ENCODE measurements around the gene EBF3.

EBF3 gene

GRCh38 chr10:129971381-129972144 is 7.5 kb upstream of the EBF3 start:
- DNase-seq: no peak

DNA sequence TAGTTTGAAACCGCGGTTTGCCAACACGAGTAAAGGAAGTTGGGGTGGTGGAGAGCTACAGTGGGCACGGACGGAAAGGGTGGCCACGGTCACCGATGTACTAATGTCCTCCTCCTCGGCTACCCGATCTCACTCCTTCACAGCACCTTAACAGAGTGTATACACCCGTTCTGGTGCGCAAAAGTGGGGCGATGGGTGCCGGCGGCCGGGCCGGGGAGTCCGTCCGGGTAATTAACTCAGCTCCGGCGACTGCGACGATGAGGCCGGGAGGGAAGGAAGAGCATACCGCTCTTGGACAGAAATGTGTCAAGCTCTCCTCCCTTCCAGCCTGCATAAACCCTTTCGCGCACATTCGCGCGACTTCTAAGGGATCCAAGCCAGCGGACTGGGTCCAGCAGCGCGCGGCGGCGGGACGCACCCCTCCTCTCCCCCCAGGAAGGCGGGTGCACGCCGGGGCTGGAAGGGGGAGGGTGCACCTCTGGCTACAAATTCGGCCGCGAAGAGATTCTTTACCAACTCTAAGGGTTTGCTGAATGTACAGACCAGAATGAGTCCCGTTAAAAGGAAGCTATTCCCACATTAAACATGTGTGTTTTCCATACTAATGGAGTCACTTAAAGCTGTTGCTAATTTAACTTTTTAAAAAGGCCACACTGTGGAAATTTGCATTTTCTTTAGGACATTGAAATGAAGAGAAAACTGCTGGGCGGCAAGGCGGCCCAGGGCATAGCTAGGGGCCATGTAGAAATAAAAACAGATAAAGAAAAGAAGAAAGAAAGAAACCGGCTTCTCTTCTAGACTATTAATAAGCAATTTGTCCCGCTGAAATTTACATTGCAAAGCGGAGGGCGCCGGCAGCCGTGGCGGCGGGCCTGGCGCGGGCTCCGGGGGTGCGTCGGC is 6.6 kb upstream of the EBF3 start:
- no peak for DNase-seq

DNA sequence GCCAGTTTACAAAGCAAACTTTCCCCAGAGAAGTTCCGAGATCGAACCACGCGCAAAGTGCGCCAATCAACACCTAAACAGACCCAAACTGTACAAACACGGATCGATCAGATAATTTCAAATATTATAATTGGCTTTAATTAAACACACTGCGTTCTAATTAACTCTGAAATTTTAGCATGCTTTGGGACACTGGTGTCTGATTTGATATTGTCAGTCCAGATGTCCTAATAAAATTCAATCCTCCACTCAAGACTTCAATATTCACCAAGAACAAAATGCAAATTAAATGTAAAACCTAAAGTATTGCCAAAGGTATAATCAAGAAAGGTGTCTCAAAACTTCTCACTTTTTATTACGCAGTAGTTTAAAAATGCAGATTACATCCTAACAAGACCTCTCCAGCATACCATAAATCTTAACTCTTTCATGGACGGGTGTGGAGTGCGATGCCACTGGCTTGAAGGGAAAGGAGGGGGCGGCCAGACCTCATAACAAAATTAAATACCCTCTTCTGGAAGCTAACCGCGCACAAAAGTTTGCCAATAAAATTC is 5.9 kb upstream of the EBF3 start:
- no peak for DNase-seq

DNA sequence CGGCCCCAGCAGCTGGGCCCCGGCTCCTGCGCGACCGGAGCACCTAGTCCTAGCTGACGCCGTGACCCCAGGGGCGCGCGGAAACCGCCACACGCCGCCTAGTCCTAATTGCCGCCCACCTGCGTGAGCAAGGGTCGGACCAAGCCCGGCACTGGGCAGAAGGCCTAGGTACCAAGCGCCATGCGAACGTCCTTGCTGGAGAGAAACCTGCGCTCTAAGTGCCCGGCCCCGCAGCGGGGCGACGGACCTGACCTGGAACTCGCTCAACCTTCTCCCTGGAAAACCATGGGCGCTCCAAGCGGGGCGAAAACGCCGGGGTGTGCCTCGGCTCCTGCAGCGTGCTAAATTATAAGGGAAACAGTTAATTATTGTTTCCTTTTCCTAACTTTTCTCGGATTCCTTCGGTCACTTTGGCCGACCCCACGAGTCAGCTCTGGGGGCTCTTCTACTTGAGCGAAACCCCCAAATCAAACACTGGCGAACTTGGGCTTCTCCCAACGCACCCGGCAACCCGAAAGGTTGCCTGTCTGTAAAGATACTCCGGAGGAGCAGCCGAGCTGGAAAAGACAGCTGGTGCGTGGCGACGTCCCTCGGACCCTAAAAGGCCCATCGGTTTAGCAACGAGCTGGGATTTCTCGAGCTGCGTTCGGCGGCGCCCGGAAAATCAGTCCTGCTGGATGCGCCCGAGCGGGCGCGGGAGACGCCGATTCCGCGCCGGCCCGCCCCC is 5.3 kb upstream of the EBF3 start:
- no peak for DNase-seq

DNA sequence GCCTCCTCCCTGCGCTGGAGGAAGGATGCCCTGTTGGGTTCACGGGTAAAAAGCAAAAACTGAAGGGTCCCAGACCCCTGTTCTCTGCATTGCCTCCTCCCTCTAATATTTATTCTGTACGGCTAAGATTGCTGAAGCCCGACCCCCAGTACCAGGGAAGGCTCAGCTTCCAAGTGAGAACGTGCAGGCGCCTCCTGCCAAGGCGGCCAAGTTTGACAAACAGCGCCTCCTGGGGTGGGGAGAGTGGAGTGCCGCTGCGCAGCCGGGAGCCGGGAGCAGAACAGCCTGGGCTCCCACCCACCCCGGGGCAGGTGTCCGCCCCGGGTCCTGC is 4.7 kb upstream of the EBF3 start:
- no peak for DNase-seq

GRCh38 chr10:129968020-129968852 is 4.2 kb upstream of the EBF3 start:
- no peak for DNase-seq

DNA sequence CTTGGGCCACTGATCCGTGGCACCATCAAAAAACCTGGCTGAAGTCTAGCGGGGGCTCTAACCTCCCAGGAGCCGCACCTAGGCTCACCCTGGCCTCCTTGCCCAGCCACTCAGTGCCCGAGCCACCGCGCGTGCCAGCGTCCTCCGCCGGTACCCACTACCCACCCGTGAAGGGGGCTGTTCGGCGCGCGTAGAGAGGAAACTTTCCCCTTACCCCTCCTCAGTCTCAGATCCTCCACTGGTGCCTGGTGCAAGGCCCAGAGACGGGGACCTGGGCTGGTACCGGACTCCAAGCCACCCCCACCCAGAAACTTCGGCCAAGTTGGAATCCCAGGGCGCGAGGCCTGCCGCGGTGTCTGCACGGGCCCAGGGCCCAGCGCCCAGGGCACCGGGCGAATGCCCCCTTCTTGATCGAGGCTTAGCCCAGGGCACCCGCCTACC is 3.5 kb upstream of the EBF3 start:
- no peak for DNase-seq

DNA sequence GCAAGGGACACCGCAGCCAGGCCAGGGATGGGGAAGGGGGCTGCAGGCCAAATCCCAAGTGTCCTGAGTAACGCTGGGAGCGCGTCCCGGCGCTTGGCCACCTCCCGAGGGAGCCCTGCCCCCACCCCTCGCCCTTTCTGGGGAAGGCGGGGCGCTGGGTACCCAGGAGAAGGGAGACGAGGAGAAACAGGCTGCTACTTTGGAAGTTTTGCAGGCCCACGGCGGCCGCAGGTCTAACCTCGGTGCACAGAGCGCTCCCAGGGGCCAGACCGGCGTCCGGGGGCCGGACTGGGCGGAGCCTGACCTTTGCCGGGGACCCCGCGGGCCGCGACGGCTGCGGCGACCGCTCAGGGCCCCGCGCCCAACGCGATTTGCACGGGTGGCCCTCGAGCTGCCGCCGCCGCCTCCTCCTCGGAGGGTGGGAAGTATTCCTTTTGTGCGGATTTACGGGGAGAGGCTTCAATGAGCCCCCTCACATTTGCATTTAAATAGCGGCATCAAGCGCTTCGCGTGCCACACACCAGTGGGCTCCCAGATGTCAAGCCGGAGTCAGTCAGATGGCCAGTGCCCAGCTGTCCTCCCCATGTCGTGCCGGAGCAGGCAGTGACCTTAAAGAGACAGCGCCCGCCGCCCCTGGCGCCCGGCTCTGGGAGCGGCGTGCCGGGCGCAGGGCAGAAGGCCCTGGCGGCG is 3.0 kb upstream of the EBF3 start:
- DNase-seq: no peak

DNA sequence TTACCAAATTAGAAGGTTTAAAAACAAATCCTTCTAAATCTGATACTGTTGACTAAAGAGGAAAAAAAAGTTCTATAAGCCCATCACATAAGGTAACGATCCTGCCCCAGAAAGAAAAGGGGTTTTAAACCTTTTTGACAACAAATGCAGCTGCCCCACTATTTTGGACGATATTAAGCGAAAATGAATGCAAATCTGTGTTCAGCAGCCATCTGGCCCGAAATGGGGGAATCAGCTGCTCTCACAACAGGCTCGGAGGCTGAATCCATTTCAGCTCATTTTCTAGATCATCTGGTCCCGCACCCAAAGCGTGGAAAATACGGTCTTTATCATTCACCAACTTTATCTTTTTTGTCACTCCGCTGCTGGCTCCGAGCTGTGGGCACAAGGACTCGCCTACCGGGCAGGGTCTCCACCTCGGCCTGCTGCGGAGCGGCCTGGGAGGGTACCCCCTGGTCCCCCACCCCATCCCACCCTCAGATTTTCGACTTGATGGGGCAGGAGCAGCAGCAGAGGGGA is 2.4 kb upstream of the EBF3 start:
- no peak for DNase-seq

- no peak for DNase-seq
These were observed 1.9 kb upstream of the EBF3 start for GRCh38 chr10:129965959-129966358.

DNA sequence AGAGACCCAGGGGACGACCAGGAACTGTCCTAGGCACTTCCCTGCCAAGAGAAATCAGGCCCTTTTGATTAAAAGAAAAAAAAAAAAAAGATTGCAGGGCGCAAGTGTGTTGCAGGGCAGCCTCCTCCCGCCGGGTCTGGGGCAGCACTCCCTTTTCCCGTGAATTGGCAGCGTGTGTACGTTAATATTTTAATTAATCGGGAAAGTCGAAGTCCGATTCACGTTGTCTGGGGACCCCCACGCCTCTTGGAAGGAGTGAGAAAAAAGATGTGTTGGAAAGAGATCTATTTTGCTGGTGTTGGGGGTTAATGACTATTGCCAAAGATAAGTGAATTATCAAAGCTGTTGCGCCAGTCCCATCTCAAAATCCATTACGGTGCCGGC is 1.3 kb upstream of the EBF3 start:
- DNase-seq: no peak

GRCh38 chr10:129964611-129965424 is 744 bp upstream of the EBF3 start:
- DNase-seq: no peak

- no peak for DNase-seq
These were observed 1.0 kb downstream of the EBF3 start for GRCh38 chr10:129962872-129963640.

DNA sequence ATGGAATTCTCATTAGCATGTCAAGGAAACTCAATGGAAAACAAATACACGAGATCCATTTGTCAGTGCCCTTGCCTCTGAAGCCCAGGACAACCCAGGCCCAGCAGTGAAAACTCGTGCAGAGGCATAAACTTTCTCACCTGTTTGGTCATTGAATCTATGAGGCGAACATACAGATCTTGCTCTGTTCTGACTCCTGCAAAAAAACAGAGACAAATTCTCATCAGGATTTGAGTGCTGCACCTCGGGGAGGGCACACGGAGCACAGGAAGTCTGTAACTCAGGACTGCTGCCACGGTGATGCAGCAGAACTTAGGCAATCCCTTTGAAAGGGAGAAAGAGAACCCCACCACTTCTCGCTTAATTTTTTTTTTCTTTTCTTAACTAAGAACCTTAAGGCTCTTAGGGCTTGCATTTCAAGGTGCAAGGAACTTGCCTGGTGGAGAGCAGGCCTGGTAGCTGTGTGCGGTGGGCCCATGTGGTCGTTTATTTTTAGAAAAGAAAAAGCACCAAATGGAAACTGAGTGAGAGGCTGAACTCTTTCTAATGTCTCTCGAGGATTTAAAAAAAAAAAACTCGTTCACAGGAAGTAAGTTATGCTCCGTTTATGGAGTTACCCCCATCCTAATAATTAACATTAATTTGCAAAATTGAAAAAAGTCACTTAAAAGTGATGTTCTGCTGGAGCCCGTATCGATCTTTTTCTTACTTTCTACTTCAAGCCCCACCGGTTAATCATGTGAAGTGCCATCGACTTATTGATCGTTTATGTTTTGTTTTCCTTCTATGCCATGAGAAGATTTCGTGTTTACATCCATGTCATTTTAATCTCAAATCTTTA is 1.8 kb downstream of the EBF3 start:
- no peak for DNase-seq

GRCh38 chr10:129961157-129961701 is 2.8 kb downstream of the EBF3 start:
- no peak for DNase-seq

DNA sequence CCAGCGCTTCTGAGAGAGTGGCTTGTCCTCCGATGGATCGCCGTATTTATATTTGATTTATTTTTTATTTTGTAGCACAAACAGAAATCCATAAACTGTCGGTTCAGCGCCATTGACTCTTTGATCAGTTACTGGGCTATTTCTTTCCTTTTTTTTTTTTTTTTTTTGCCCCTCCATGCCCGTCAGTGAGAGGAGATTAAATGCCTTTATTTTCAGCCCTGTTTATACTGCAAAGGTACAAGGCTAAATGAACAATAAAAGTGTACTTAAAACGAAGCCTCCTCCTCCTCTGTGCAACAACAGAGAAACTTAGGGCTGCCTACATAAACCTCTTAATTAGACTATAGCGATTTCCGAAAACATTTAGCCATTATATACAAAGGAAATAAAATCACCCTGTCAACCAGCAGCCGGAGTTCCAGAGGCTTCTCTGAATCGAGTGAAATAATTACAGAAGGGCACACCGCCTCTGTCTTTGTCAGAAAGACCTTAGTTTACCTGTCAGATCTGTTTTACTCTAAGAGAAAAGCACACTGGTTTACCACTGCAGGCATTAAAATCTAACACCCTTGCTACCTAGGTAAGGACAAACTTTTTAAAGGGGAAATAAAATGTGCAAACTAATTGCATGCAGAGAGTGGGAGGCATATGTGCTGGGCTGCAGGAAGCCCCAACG is 3.5 kb downstream of the EBF3 start:
- no peak for DNase-seq

- no peak for DNase-seq
These were observed 4.3 kb downstream of the EBF3 start for GRCh38 chr10:129959544-129960480.
